H1 (cell line): Measurements from ENCODE around the gene SLC39A8. TPM values are rescaled to one million over a fixed set of nuclear protein-coding genes. Genes with fewer than 3 reads are reported as not detected.

Experiments
- CTCF ChIA-PET: fragments of 300-600 bp; sonication (Branson Sonifier 250); formaldehyde crosslinking; loops from one replicate; lab custom pipeline; 2021; ENCODE audit not compliant: partially characterized antibody; lab: Charles Lee
- POLR2A ChIA-PET: fragments of 300-600 bp; sonication (Branson Sonifier 250); formaldehyde crosslinking; loops from one replicate; lab custom pipeline; 2021; ENCODE audit warnings: inconsistent platforms; ENCODE audit not compliant: partially characterized antibody; lab: Charles Lee
- DNase-seq, 2 experiments: peaks; one replicate each; pipeline versions ENCODE4 v3.0.0 to v3.0.0-alpha.2; 2010 to 2022; ENCODE audit warnings: low spot score in 2 of 2, low read depth in 1 of 2, mixed read lengths in 1 of 2
- FAIRE-seq: peaks from 2 replicates; lab custom pipeline; 2011; peaks lifted over from hg19 to GRCh38; lab: Jason Lieb, UNC
- H2AFZ ChIP-seq: 2 replicates; pipeline ENCODE4 v1.8.1; 2012; ENCODE audit warnings: low read length, inconsistent platforms
- H2AK5ac ChIP-seq: 2 replicates; pipeline ENCODE4 v1.6.1; 2013; ENCODE audit warnings: low read depth, low read length
- H2BK120ac ChIP-seq: replicated peaks from 2 replicates; pipeline ENCODE3; 2013; ENCODE audit warnings: low read depth, low read length, inconsistent platforms
- H2BK12ac ChIP-seq: 2 replicates; pipeline ENCODE4 v1.6.1; 2013; ENCODE audit warnings: low read depth, low read length
- H2BK15ac ChIP-seq: 2 replicates; pipeline ENCODE4 v1.6.1; 2013; ENCODE audit warnings: low read length
- H2BK20ac ChIP-seq: 2 replicates; pipeline ENCODE4 v1.6.1; 2013; ENCODE audit warnings: low read length
- H2BK5ac ChIP-seq: 2 replicates; pipeline ENCODE4 v1.6.1; 2013; ENCODE audit warnings: low read depth, low read length
- H3K14ac ChIP-seq: 2 replicates; pipeline ENCODE4 v1.6.1; 2013; ENCODE audit warnings: inconsistent platforms; ENCODE audit not compliant: insufficient read length
- H3K18ac ChIP-seq: 2 replicates; pipeline ENCODE4 v1.6.1; 2013; ENCODE audit warnings: low read length; ENCODE audit errors: extremely low read depth
- H3K23ac ChIP-seq: 2 replicates; pipeline ENCODE4 v1.6.1; 2013; ENCODE audit warnings: inconsistent platforms; ENCODE audit not compliant: insufficient read length
- H3K23me2 ChIP-seq: 2 replicates; pipeline ENCODE4 v1.6.1; 2013; ENCODE audit warnings: low read depth, low read length
- H3K27ac ChIP-seq: 2 replicates; pipeline ENCODE4 v1.6.1; 2011; ENCODE audit warnings: low read depth, low read length, inconsistent platforms
- H3K27me3 ChIP-seq, 4 experiments: replicated peaks in 1 of 4; 1 replicate in 1 of 4; 2 replicates in 3 of 4; pipeline versions ENCODE4 v1.6.1 to v1.8.1; 2011 to 2013; ENCODE audit warnings: low read length in 3 of 4, mild to moderate bottlenecking in 3 of 4, inconsistent platforms in 2 of 4, mixed read lengths in 2 of 4, moderate library complexity in 1 of 4; ENCODE audit not compliant: control insufficient read depth in 3 of 4, insufficient read depth in 3 of 4; ENCODE audit errors: extremely low read depth in 1 of 4
- H3K36me3 ChIP-seq, 4 experiments: 2 replicates each; pipeline versions ENCODE4 v1.6.1 to v1.8.1; 2011 to 2013; ENCODE audit warnings: mild to moderate bottlenecking in 4 of 4, low read length in 3 of 4, moderate library complexity in 2 of 4, control low read depth in 1 of 4, inconsistent platforms in 1 of 4; ENCODE audit not compliant: insufficient read depth in 4 of 4, control insufficient read depth in 2 of 4
- H3K4ac ChIP-seq: replicated peaks from 2 replicates; pipeline ENCODE3; 2013; ENCODE audit warnings: low read length, low read depth, mixed read lengths, inconsistent platforms; ENCODE audit not compliant: insufficient read length
- H3K4me1 ChIP-seq, 4 experiments: replicated peaks in 1 of 4; 1 replicate in 1 of 4; 2 replicates in 3 of 4; pipeline versions ENCODE4 v1.6.1 to v1.8.1; 2011 to 2013; ENCODE audit warnings: low read length in 3 of 4, inconsistent platforms in 2 of 4, mixed read lengths in 1 of 4; ENCODE audit not compliant: insufficient read depth in 4 of 4, control insufficient read depth in 3 of 4
- H3K4me2 ChIP-seq, 2 experiments: 2 replicates each; pipeline versions ENCODE4 v1.6.1 to v1.8.1; 2011 to 2013; ENCODE audit warnings: low read depth in 2 of 2, low read length in 2 of 2, control low read depth in 1 of 2, inconsistent platforms in 1 of 2, mild to moderate bottlenecking in 1 of 2; ENCODE audit not compliant: insufficient read depth in 1 of 2
- H3K4me3 ChIP-seq, 4 experiments: fragments of 200-600, 300-600 bp in 1 of 4; sonication (generic), shearing (Covaris generic), sonication (Bioruptor Twin) in 1 of 4; 2 replicates each; pipeline versions ENCODE4 v1.5.1 to v1.8.1; 2011 to 2016; ENCODE audit warnings: low read length in 4 of 4, low read depth in 3 of 4, control low read depth in 2 of 4, inconsistent platforms in 2 of 4, mild to moderate bottlenecking in 2 of 4, mixed read lengths in 1 of 4, moderate library complexity in 1 of 4; ENCODE audit not compliant: insufficient read depth in 2 of 4; ENCODE audit errors: extremely low read depth in 1 of 4
- H3K56ac ChIP-seq: replicated peaks from 2 replicates; pipeline ENCODE3; 2013; ENCODE audit warnings: low read depth, mild to moderate bottlenecking, mixed read lengths, low read length, inconsistent platforms; ENCODE audit not compliant: insufficient read length
- H3K79me1 ChIP-seq: 2 replicates; pipeline ENCODE4 v1.6.1; 2013; ENCODE audit warnings: low read depth, low read length, control low read depth
- H3K79me2 ChIP-seq, 2 experiments: 2 replicates each; pipeline versions ENCODE4 v1.6.1 to v1.8.1; 2012 to 2013; ENCODE audit warnings: low read length in 2 of 2, mild to moderate bottlenecking in 2 of 2, inconsistent platforms in 1 of 2; ENCODE audit not compliant: insufficient read depth in 2 of 2, control insufficient read depth in 1 of 2
- H3K9ac ChIP-seq, 4 experiments: replicated peaks in 1 of 4; 1 replicate in 1 of 4; 2 replicates in 3 of 4; pipeline versions ENCODE4 v1.6.1 to v1.8.1; 2011 to 2013; ENCODE audit warnings: low read depth in 3 of 4, low read length in 3 of 4, control low read depth in 2 of 4, mild to moderate bottlenecking in 2 of 4, moderate library complexity in 2 of 4, inconsistent platforms in 1 of 4; ENCODE audit errors: extremely low read depth in 1 of 4
- H3K9me3 ChIP-seq, 2 experiments: 2 replicates each; pipeline versions ENCODE4 v1.6.1 to v1.8.1; 2012 to 2013; ENCODE audit warnings: mild to moderate bottlenecking in 2 of 2, moderate library complexity in 2 of 2, control low read depth in 1 of 2, inconsistent platforms in 1 of 2, low read depth in 1 of 2, low read length in 1 of 2, mixed read lengths in 1 of 2; ENCODE audit not compliant: insufficient read depth in 2 of 2
- H4K20me1 ChIP-seq, 2 experiments: replicated peaks in 1 of 2; 2 replicates each; pipeline versions ENCODE3 to v1.8.1; 2011 to 2013; ENCODE audit warnings: inconsistent platforms in 2 of 2, low read length in 2 of 2, mild to moderate bottlenecking in 1 of 2; ENCODE audit not compliant: insufficient read depth in 2 of 2, control insufficient read depth in 1 of 2
- H4K5ac ChIP-seq: 2 replicates; pipeline ENCODE4 v1.6.1; 2013; ENCODE audit warnings: low read length, low read depth, mixed read lengths, inconsistent platforms; ENCODE audit not compliant: insufficient read length
- H4K8ac ChIP-seq: 2 replicates; pipeline ENCODE4 v1.8.0; 2013; ENCODE audit warnings: mild to moderate bottlenecking, moderate library complexity, low read length, inconsistent platforms; ENCODE audit not compliant: insufficient read depth; ENCODE audit errors: extremely low read depth
- H4K91ac ChIP-seq: replicated peaks from 2 replicates; pipeline ENCODE3; 2013; ENCODE audit warnings: low read length, mixed read lengths, inconsistent platforms; ENCODE audit not compliant: insufficient read length
- BCL11A ChIP-seq, 2 experiments: IDR thresholded peaks; one replicate each; pipeline ENCODE4 v1.6.1; 2011; ENCODE audit warnings: low read depth in 2 of 2, low read length in 2 of 2, mild to moderate bottlenecking in 2 of 2
- RFX5 ChIP-seq: IDR thresholded peaks from 2 replicates; pipeline ENCODE4 v1.6.1; 2011; ENCODE audit warnings: low read depth, low read length, improper control_type of control experiment, borderline replicate concordance
- WGBS, 2 experiments: shearing (Covaris generic) in 1 of 2; methylation state at CpG; one replicate each; pipeline versions ENCODE4 v1.1.6 to v1.1.7; 2013 to 2015; ENCODE audit warnings: low lambda C conversion rate in 2 of 2, mixed read lengths in 2 of 2, inconsistent platforms in 1 of 2, low coverage in 1 of 2, missing lambda C conversion rate in 1 of 2; ENCODE audit not compliant: insufficient replicate concordance in 2 of 2, insufficient coverage in 1 of 2, insufficient read length in 1 of 2; ENCODE audit errors: extremely low coverage in 1 of 2, missing lambda C conversion rate in 1 of 2; 5-methylcytosine and 5-hydroxymethylcytosine counted together
- polyA plus RNA-seq, 7 experiments: library from polyadenylated mRNA; depleted of rRNA in 3 of 7; stranded (reverse) in 5 of 7; unstranded in 2 of 7; fragments of >200 nt in 5 of 7; fragments of 200-250 nt in 2 of 7; gene quantifications; 1 replicate in 5 of 7; 2 replicates in 1 of 7; 4 replicates in 1 of 7; pipeline versions ENCODE4 v1.2.1 to v1.2.3, GENCODE V29; 2011 to 2013; ENCODE audit warnings: missing spikeins in 2 of 7, mixed read lengths in 2 of 7
- total RNA-seq: library from RNA; stranded (reverse); fragmentation: NEBNext Ultra II Directional; extraction: Animal tissue kit (Norgen Biotek cat#: 25700); gene quantifications from 2 replicates; pipeline ENCODE4 v1.2.1, GENCODE V29; 2021
- TF ChIP-seq, protein P1 (sequence below): IDR thresholded peaks from 2 replicates; pipeline ENCODE4 v1.6.1; 2012; ENCODE audit warnings: low read length, inconsistent platforms

SLC39A8 gene
- total and polyA plus RNA-seq, 2 of the 8 experiments (the other 6 are each of a cell fraction or from before 2014, with no cell fraction given) = 6.4 to 38.7 TPM

DNA sequence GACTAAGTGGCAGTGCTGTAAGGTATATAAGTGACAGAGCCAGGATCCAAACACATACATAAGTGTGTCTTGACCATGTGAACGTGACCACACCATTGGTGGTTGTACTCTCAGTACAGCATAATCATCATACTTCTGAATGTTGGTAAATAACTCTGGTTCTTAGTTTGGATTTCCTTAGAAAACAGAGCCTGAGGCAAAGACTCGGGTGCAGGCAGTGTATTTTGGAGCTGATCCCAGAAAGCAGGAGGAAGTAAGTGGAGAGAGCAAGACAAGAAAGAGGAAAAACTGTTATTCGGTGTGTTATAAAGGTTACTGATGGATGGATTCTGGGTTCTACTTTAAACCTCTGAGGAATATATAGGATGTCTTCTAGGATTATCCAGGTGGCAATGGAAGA, 127.9 kb downstream of the SLC39A8 start:
- H3K36me3 ChIP-seq = no peaks in the 10 kb centered on the region
- H3K4me2 ChIP-seq = no peak overlapping the region
- H3K4me1 ChIP-seq = peaks cover 0 to 10% (median 5%) of the 10 kb centered on the region in 4 experiments; a peak in 4 of 7 replicates
- no peak overlapping the region for H2AFZ ChIP-seq
- FAIRE-seq (no peak), DNase-seq (no peak)
- H3K9me3 ChIP-seq = no peaks in the 10 kb centered on the region
- H3K14ac ChIP-seq = no peak overlapping the region
- ChIA-PET CTCF (interaction anchor here (0.9 kb wide), 1 partner anchor 40 kb away, joined by 5 read pairs; no protein-coding TSS in a partner anchor), POLR2A (no interaction called here)
- H2BK15ac ChIP-seq = no peak overlapping the region
- no peak overlapping the region for H2BK12ac ChIP-seq
- no peak overlapping the region for H4K91ac ChIP-seq
- no peak overlapping the region for H2BK5ac ChIP-seq
- TF ChIP-seq RFX5 = no peak
- no peak for TF ChIP-seq BCL11A (IDR thresholded peaks at IDR 0.05; ENCODE audit: low read depth in 2 of 2, low read length in 2 of 2)
- TF ChIP-seq, protein P1, sequence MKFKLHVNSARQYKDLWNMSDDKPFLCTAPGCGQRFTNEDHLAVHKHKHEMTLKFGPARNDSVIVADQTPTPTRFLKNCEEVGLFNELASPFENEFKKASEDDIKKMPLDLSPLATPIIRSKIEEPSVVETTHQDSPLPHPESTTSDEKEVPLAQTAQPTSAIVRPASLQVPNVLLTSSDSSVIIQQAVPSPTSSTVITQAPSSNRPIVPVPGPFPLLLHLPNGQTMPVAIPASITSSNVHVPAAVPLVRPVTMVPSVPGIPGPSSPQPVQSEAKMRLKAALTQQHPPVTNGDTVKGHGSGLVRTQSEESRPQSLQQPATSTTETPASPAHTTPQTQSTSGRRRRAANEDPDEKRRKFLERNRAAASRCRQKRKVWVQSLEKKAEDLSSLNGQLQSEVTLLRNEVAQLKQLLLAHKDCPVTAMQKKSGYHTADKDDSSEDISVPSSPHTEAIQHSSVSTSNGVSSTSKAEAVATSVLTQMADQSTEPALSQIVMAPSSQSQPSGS = no peak
- 89% methylated on average over 3 of the region's 3 CpGs; no CpG with 5 or more reads in 1 of the 2 experiments for WGBS, 2 experiments
- no peaks in the 10 kb centered on the region for H3K23me2 ChIP-seq
- H3K56ac ChIP-seq = no peak overlapping the region
- H3K79me2 ChIP-seq = no peaks in the 10 kb centered on the region
- H2BK20ac ChIP-seq = no peak overlapping the region
- H4K20me1 ChIP-seq = no peaks in the 10 kb centered on the region
- H4K8ac ChIP-seq = no peak overlapping the region
- no peak overlapping the region for H3K23ac ChIP-seq
- no peaks in the 10 kb centered on the region for H3K79me1 ChIP-seq
- H4K5ac ChIP-seq = no peak overlapping the region
- H3K9ac ChIP-seq = no peak overlapping the region
- no peak overlapping the region for H2BK120ac ChIP-seq
- no peak overlapping the region for H3K27ac ChIP-seq
- H3K4me3 ChIP-seq = no peak overlapping the region
- no peaks in the 10 kb centered on the region for H3K27me3 ChIP-seq
- no peak overlapping the region for H3K18ac ChIP-seq
- no peak overlapping the region for H3K4ac ChIP-seq
- no peak overlapping the region for H2AK5ac ChIP-seq
